ENCODE results near the gene CORO7. TPM values are rescaled to one million over a fixed set of nuclear protein-coding genes. Genes with fewer than 3 reads are reported as not detected.

Gene CORO7
- total and polyA plus RNA-seq, 9 of the 15 experiments (the other 6 are each of a cell fraction or from before 2014, with no cell fraction given): 0.45 to 77.2 (median 18.7) TPM

DNA sequence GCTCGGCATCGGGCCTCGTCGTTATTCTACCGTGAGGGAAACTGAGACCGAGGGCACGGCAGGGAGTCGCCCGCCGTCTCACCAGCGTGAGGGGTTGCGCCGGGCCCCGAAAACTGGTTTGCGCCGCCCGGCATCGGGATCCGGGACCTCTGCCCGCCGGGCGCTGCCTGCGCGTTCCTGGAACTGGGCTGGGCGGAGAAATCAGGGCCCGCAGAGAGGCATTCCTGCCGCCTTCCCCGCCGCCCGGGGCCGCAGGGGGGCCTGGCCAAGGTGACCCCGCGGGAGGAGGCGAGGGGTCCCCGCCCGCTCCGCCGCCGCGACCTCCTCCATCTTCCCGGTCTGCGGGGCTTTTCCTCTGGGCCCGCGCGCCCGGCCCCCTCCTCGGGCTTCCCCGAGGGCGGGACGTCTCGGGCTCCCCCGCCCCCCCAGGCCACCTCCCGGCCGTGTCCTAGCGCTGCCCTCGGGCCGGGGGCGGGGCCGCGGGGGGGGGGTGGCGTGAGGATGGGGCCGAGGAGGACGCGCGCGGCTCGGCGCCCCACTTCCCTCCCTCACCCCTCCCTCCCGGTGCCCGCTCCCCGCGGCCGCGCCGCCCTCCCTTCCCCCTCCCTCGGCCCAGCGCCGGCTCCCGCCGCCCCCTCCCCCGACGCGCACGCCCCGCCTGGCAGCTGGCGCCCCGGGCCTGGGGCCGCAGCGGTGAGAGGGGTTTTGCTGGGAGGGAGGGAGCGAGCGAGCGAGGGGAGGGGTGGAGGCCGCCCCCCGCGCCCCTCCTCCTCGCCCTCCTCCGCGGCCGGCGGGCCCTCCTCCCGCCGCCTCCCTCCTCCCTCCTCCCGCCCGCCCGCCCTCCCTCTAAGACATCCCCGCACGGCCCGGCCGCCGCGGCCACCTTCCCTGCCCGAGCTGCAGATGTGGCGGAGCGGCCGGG, 100.9 kb downstream of the CORO7 start, which contains the start of gene GLIS2 (continued):
- TF ChIP-seq POLR3G (IDR thresholded peaks at IDR 0.05; ENCODE audit: extremely low read depth, insufficient read length, insufficient replicate concordance) (no peak), ZFP91 (CRISPR knock-in tag; IDR thresholded peaks at IDR 0.05) (no peak), SMARCB1 (IDR thresholded peaks at IDR 0.05; ENCODE audit: insufficient read length, low read depth) (no peak), TBL1XR1 (IDR thresholded peaks at IDR 0.05; ENCODE audit: low read length in 2 of 2) (no peak), CEBPB (tag; IDR thresholded peaks at IDR 0.05) (no peak)
- TF ChIP-seq, protein P1, sequence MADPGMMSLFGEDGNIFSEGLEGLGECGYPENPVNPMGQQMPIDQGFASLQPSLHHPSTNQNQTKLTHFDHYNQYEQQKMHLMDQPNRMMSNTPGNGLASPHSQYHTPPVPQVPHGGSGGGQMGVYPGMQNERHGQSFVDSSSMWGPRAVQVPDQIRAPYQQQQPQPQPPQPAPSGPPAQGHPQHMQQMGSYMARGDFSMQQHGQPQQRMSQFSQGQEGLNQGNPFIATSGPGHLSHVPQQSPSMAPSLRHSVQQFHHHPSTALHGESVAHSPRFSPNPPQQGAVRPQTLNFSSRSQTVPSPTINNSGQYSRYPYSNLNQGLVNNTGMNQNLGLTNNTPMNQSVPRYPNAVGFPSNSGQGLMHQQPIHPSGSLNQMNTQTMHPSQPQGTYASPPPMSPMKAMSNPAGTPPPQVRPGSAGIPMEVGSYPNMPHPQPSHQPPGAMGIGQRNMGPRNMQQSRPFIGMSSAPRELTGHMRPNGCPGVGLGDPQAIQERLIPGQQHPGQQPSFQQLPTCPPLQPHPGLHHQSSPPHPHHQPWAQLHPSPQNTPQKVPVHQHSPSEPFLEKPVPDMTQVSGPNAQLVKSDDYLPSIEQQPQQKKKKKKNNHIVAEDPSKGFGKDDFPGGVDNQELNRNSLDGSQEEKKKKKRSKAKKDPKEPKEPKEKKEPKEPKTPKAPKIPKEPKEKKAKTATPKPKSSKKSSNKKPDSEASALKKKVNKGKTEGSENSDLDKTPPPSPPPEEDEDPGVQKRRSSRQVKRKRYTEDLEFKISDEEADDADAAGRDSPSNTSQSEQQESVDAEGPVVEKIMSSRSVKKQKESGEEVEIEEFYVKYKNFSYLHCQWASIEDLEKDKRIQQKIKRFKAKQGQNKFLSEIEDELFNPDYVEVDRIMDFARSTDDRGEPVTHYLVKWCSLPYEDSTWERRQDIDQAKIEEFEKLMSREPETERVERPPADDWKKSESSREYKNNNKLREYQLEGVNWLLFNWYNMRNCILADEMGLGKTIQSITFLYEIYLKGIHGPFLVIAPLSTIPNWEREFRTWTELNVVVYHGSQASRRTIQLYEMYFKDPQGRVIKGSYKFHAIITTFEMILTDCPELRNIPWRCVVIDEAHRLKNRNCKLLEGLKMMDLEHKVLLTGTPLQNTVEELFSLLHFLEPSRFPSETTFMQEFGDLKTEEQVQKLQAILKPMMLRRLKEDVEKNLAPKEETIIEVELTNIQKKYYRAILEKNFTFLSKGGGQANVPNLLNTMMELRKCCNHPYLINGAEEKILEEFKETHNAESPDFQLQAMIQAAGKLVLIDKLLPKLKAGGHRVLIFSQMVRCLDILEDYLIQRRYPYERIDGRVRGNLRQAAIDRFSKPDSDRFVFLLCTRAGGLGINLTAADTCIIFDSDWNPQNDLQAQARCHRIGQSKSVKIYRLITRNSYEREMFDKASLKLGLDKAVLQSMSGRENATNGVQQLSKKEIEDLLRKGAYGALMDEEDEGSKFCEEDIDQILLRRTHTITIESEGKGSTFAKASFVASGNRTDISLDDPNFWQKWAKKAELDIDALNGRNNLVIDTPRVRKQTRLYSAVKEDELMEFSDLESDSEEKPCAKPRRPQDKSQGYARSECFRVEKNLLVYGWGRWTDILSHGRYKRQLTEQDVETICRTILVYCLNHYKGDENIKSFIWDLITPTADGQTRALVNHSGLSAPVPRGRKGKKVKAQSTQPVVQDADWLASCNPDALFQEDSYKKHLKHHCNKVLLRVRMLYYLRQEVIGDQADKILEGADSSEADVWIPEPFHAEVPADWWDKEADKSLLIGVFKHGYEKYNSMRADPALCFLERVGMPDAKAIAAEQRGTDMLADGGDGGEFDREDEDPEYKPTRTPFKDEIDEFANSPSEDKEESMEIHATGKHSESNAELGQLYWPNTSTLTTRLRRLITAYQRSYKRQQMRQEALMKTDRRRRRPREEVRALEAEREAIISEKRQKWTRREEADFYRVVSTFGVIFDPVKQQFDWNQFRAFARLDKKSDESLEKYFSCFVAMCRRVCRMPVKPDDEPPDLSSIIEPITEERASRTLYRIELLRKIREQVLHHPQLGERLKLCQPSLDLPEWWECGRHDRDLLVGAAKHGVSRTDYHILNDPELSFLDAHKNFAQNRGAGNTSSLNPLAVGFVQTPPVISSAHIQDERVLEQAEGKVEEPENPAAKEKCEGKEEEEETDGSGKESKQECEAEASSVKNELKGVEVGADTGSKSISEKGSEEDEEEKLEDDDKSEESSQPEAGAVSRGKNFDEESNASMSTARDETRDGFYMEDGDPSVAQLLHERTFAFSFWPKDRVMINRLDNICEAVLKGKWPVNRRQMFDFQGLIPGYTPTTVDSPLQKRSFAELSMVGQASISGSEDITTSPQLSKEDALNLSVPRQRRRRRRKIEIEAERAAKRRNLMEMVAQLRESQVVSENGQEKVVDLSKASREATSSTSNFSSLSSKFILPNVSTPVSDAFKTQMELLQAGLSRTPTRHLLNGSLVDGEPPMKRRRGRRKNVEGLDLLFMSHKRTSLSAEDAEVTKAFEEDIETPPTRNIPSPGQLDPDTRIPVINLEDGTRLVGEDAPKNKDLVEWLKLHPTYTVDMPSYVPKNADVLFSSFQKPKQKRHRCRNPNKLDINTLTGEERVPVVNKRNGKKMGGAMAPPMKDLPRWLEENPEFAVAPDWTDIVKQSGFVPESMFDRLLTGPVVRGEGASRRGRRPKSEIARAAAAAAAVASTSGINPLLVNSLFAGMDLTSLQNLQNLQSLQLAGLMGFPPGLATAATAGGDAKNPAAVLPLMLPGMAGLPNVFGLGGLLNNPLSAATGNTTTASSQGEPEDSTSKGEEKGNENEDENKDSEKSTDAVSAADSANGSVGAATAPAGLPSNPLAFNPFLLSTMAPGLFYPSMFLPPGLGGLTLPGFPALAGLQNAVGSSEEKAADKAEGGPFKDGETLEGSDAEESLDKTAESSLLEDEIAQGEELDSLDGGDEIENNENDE (IDR thresholded peaks at IDR 0.05; ENCODE audit: low read depth, low read length): no peak
- TF ChIP-seq, protein P2, sequence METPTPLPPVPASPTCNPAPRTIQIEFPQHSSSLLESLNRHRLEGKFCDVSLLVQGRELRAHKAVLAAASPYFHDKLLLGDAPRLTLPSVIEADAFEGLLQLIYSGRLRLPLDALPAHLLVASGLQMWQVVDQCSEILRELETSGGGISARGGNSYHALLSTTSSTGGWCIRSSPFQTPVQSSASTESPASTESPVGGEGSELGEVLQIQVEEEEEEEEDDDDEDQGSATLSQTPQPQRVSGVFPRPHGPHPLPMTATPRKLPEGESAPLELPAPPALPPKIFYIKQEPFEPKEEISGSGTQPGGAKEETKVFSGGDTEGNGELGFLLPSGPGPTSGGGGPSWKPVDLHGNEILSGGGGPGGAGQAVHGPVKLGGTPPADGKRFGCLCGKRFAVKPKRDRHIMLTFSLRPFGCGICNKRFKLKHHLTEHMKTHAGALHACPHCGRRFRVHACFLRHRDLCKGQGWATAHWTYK (CRISPR knock-in tag; IDR thresholded peaks at IDR 0.05): no peak

Data from K562 (cell line).